Measurements from ENCODE around the gene C19orf18. TPM values are rescaled to one million over a fixed set of nuclear protein-coding genes. Genes with fewer than 3 reads are reported as not detected.

C19orf18 gene
- total and polyA plus RNA-seq, 2 donors (not counting 3 experiments of a cell fraction or from before 2014, with no cell fraction given): 0.08 to 0.64 TPM

GRCh38 chr19:57941593-57941992 lies 32.7 kb downstream of the C19orf18 start:
- intact Hi-C loops (cut with micrococcal nuclease): loop anchor here (10.0 kb wide), 1 partner anchor 213 kb away; the partner anchor contains the start of gene ZNF329
- DNase-seq (ENCODE audit: low read depth, low spot score): no peak
- Histone ChIP-seq H4K20me1 (replicated peaks; ENCODE audit: control insufficient read depth, extremely low read depth, insufficient read depth, low read length) (peaks cover 2% of the 10 kb centered on the region), H3K27ac (ENCODE audit: insufficient read depth, low read depth, low read length) (no peak overlapping the region), H3K79me2 (ENCODE audit: control insufficient read depth, insufficient read depth, low read length) (no peaks in the 10 kb centered on the region), H3K4me1 (ENCODE audit: control insufficient read depth, extremely low read depth, insufficient read depth, low read length) (peaks cover 1% of the 10 kb centered on the region), H3K27me3 (ENCODE audit: control insufficient read depth in 2 of 2, insufficient read depth in 2 of 2, low read length in 2 of 2) (no peaks in the 10 kb centered on the region), H3K9ac (replicated peaks; ENCODE audit: extremely low read depth, insufficient read depth, low read length) (no peak overlapping the region), H3K36me3 (ENCODE audit: control insufficient read depth in 2 of 2, extremely low read depth in 1 of 2, insufficient read depth in 2 of 2, low read length in 2 of 2) (peaks cover 0 to 18% of the 10 kb centered on the region in 2 experiments), H3K4me2 (ENCODE audit: insufficient read depth, low read length) (no peak overlapping the region), H2AFZ (ENCODE audit: low read depth, low read length) (no peak overlapping the region), H3K9me3 (replicated peaks; ENCODE audit: control insufficient read depth, insufficient read depth, low read length) (peaks cover 19% of the 10 kb centered on the region), H3K9me1 (replicated peaks; ENCODE audit: control insufficient read depth, extremely low read depth, insufficient read depth, low read length) (no peaks in the 10 kb centered on the region), H3K4me3 (replicated peaks in 1 of 3; ENCODE audit: insufficient read depth in 1 of 3, low read depth in 1 of 3, low read length in 3 of 3) (no peak overlapping the region)
- ChIA-PET POLR2A (no interaction called here), CTCF (no interaction called here)
- dilution Hi-C loops (cut with MboI; ENCODE audit: extremely low pct_ligation_motif_present, low sequenced_read_pairs): no loop called here
- no peak for TF ChIP-seq MYC (IDR thresholded peaks at IDR 0.05; ENCODE audit: low read depth, low read length)
- no peak for TF ChIP-seq POLR2AphosphoS5 (IDR thresholded peaks at IDR 0.05; ENCODE audit: insufficient read depth, low read depth, low read length)
- TF ChIP-seq FOS (IDR thresholded peaks at IDR 0.05; ENCODE audit: borderline replicate concordance, insufficient read depth, low read length): no peak
- TF ChIP-seq GATA2 (IDR thresholded peaks at IDR 0.05; ENCODE audit: insufficient read depth, insufficient read length, low read depth, low read length): no peak
- no peak for FAIRE-seq
- BruUV-seq (replicated peaks): no TSS peak

- BruUV-seq (replicated peaks): no TSS peak
- H3K4me3 ChIP-seq (replicated peaks in 1 of 3; ENCODE audit: insufficient read depth in 1 of 3, low read depth in 1 of 3, low read length in 3 of 3): no peak overlapping the region
These were observed 38.6 kb downstream of the C19orf18 start for GRCh38 chr19:57935731-57936130.

More at GRCh38 chr19:57935731-57936130, 38.6 kb downstream of the C19orf18 start:
- Histone ChIP-seq H3K9ac (replicated peaks; ENCODE audit: extremely low read depth, insufficient read depth, low read length) (no peak overlapping the region), H3K9me3 (replicated peaks; ENCODE audit: control insufficient read depth, insufficient read depth, low read length) (no peaks in the 10 kb centered on the region), H3K9me1 (replicated peaks; ENCODE audit: control insufficient read depth, extremely low read depth, insufficient read depth, low read length) (no peaks in the 10 kb centered on the region), H3K4me1 (ENCODE audit: control insufficient read depth, extremely low read depth, insufficient read depth, low read length) (peaks cover 5% of the 10 kb centered on the region), H4K20me1 (replicated peaks; ENCODE audit: control insufficient read depth, extremely low read depth, insufficient read depth, low read length) (no peaks in the 10 kb centered on the region), H3K79me2 (ENCODE audit: control insufficient read depth, insufficient read depth, low read length) (no peaks in the 10 kb centered on the region), H3K4me2 (ENCODE audit: insufficient read depth, low read length) (no peak overlapping the region), H3K27ac (ENCODE audit: insufficient read depth, low read depth, low read length) (no peak overlapping the region), H3K27me3 (ENCODE audit: control insufficient read depth in 2 of 2, insufficient read depth in 2 of 2, low read length in 2 of 2) (no peaks in the 10 kb centered on the region), H2AFZ (ENCODE audit: low read depth, low read length) (no peak overlapping the region), H3K36me3 (ENCODE audit: control insufficient read depth in 2 of 2, extremely low read depth in 1 of 2, insufficient read depth in 2 of 2, low read length in 2 of 2) (no peaks in the 10 kb centered on the region)
- no peak for DNase-seq (ENCODE audit: low read depth, low spot score)
- FAIRE-seq: peak; percentile 58
- POLR2A ChIA-PET: no interaction called here
- TF ChIP-seq MAX (IDR thresholded peaks at IDR 0.05; ENCODE audit: insufficient read depth, insufficient read length): no peak
- no peak for TF ChIP-seq MYC (IDR thresholded peaks at IDR 0.05; ENCODE audit: low read depth, low read length)
- no peak for TF ChIP-seq CTCF (IDR thresholded peaks at IDR 0.05; ENCODE audit: extremely low read depth in 1 of 2, insufficient read depth in 1 of 2, low read depth in 1 of 2, low read length in 2 of 2)
- TF ChIP-seq POLR2A (IDR thresholded peaks at IDR 0.05; ENCODE audit: low read depth, low read length): no peak
- no peak for TF ChIP-seq POLR2AphosphoS5 (IDR thresholded peaks at IDR 0.05; ENCODE audit: insufficient read depth, low read depth, low read length)
- no peak for TF ChIP-seq FOS (IDR thresholded peaks at IDR 0.05; ENCODE audit: borderline replicate concordance, insufficient read depth, low read length)
- intact Hi-C loops (cut with micrococcal nuclease) (no loop called here), dilution Hi-C loops (cut with MboI; ENCODE audit: extremely low pct_ligation_motif_present, low sequenced_read_pairs) (no loop called here)
- CTCF ChIA-PET: interaction anchor here (1.4 to 1.9 kb wide), 2 partner anchors 19 to 67 kb away, joined by 3 to 6 read pairs; partner anchors contain the start of genes ZNF417 and ZNF606

Measured in endothelial cell of umbilical vein (primary cell).